ENCODE measurements around the gene CARD14.
"Not testable (repeated sequence)": the region's sequence is repeated elsewhere in the genome, so short reads cannot be mapped to it uniquely, and the experiment has no call there.

CARD14 gene

DNA sequence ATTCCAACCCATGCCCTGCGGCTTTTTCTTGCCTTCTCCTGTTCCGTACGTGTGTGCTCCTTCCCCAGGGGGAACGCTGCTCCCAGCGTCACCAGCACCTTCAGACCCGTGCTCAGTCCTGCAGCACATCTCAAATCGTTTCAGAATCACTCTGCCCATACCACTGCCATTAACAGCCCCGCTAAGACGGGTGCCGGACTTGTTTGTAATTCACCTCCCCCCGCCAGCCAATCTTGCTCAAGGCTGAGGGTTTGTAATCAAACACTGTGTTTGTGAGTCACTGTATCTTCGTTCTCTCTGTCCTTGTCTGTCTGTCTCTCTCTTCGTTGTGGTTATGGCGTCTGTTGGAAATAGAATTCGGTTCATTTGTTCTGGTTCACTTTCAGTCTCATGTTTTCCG is 17.3 kb downstream of the CARD14 start:
- FAIRE-seq, result no peak

DNA sequence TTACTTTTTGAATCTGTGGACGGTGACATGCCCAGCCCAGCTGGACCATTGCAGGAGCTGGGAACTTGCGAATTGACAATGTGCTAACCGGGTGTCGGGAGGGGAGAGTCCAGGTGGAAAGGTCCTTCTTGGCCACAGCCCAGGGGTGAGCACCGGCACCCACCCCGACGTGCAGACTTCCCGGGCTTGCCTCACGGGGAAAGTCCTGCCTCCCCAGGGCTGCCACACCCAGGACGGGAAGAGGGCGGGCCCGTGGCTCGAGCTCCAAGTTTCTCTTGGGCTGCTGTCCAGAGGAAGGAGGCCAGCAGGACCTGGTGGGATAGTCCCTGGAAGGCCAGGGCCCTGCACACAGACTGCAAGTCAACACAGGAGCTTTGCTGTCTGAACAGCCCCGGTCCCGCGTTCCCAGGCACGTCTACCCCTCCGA is 17.7 kb downstream of the CARD14 start:
- FAIRE-seq, result no peak

DNA sequence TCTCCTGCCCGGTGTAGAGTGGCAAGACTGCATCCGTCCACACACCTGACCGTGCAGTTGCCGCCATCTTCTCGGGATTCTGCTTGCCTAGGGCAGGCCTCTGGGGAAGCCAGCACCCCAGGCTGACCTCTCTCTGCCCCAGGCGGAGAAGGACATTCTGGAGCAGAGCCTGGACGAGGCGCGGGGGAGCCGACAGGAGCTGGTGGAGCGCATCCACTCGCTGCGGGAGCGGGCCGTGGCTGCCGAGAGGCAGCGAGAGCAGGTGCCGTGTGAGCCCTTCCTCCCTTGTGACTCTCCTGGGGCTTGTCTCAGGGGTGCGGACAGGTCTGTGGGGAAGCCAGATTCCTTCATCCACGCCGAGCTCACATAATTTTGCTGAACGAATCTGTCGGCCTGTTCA is 19.8 kb downstream of the CARD14 start:
- FAIRE-seq, result no peak

DNA sequence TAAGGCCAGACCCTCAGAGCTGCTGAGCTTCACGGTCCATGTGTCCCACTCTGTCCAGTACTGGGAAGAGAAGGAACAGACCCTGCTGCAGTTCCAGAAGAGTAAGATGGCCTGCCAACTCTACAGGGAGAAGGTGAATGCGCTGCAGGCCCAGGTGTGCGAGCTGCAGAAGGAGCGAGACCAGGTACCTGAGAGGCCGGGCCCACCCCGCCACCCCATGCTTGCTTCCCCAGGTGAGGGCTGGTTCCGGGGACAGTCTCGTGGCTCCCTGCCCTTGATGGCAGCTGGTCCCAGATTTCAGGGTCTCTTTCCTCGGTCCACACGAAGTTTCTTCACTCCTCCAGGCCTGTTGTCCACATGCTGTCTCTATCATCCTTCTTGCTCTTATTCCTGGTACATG is 20.9 kb downstream of the CARD14 start:
- no peak for FAIRE-seq

DNA sequence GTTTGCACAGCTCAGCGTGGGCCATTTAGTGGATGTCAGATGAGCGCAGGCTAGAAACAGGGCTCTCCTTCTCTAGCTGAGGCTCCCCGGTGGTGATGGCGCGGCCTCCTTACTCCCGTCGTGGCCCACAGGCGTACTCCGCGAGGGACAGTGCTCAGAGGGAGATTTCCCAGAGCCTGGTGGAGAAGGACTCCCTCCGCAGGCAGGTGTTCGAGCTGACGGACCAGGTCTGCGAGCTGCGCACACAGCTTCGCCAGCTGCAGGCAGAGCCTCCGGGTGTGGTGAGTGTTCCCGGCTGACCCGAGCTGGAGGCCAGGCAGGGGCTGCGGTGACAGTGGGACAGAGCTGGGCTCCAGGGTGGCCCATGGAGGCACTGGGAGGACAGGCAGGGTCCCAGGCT is 21.4 kb downstream of the CARD14 start:
- FAIRE-seq, result no peak

DNA sequence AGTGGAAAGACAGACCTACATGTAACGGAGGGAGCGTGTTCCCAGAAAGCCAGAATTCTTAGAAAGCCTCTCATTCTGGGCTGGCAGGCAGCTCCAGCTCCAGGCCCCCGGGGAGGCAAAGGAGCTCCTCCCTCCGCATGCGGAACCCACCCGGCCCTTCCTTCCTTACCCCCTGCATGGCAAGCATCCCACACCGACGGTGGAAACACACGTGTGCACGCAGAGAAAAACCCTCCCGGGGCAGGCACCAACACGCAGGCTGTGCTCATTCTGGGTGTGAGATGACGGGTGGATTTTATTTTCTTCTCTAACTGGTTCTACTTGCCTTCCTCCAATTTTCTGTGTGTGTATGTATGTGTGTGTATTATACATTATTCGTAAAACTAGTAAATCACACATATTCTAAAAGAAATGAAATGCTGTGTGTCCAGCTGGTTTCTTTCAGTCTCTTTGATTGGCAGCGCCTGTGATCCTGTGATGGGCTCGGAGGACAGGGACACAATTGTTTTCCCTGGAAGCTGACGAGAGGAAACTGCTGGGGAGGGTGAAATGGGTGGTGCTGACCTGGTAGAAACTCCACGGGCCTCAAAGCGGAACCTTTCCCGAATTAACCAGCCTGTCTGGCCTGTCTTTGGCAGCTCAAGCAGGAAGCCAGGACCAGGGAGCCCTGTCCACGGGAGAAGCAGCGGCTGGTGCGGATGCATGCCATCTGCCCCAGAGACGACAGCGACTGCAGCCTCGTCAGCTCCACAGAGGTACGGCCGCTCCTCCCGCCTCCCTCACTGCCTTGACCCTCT is 22.2 kb downstream of the CARD14 start:
- FAIRE-seq, result no peak

DNA sequence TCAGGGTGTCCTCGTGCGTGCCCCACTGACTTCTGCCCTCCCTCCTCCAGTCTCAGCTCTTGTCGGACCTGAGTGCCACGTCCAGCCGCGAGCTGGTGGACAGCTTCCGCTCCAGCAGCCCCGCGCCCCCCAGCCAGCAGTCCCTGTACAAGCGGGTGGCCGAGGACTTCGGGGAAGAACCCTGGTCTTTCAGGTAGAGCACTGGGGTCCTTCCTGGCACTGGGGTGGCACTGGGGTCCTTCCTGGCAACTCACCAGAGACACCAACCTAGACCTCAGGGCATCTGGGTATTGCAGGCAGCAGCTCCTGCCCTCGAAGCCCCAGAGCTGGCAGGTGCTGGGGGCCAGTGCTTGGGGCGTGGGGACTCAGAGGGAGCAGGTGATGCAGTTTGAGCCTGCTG is 25.3 kb downstream of the CARD14 start:
- FAIRE-seq, result no peak

DNA sequence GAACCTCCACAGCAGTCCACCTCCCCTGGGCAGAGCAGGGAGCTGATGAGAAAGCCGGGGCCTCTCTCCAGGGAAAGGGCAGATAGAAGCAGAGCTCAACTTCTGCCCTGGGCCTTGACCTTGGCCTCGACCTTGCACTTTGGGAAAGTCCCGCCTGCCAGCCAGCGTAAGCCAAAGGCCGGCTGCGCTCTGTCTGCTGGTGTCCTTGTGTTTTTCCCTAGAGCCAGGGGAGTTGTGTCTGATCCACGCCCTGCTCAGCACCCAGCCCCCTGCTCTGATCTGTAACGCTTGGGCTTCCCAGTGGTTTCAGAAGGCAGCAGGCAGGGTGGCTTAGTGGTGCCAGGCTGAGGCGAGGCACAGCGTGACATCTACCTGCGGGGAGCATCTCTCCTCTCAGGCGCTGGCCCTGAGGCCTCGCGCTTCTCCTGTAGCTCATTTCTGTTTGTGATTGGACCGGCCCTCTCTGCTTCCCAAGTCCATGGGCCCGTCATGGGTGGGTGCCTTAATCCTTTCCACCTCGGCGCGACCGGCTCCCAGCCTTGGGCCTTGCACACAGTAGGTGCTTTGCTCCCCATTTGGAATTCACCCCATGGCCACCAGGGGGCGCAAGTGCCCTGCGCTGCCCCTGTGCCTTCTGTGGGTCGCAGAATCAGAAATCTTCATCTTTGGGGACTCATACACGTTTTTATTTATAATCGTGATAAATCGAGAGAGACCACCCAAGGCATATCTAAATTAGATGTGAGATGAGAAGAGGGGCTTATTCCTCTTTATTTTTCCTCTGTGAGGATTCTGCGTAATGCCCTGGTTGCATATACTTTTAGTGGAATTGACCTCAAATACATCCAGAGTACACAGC is 26.1 kb downstream of the CARD14 start:
- no peak for FAIRE-seq

DNA sequence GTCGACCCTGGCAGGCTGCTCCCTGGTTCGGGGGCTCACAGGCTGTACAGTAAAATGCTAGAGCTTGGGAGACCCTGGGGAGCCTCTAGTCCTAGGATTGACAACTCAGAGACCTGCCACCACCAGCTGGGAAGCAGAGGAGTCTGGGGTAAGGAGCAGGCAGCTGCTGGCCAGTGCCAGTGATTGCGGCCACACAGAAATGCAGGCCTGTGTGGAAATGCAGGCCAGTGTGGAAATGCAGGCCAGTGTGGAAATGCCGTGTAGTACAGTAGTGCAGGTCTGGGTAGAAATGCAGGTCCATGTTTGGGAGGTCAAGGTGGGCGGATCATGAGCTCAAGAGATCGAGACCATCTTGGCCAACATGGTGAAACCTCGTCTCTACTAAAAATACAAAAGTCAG is 26.8 kb downstream of the CARD14 start:
- no peak for FAIRE-seq

DNA sequence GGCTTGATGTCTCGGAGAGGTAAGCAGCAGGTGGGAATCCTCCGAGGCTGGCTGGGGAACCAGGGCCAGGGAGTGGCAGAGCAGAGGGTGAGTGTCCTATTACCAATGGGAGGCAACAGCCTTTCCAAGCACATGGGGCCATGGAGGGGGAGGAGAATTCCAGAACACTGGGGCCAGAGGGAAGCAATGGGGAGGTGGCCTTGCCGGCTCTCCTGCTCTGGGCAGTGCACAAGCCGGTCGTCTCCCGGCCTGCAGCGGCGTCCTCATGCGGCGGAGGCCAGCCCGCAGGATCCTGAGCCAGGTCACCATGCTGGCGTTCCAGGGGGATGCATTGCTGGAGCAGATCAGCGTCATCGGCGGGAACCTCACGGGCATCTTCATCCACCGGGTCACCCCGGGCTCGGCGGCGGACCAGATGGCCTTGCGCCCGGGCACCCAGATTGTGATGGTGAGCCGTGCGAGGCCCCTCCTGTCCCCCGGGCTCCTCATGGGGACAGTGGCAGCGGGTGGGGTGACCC is 28.4 kb downstream of the CARD14 start:
- no peak for FAIRE-seq

DNA sequence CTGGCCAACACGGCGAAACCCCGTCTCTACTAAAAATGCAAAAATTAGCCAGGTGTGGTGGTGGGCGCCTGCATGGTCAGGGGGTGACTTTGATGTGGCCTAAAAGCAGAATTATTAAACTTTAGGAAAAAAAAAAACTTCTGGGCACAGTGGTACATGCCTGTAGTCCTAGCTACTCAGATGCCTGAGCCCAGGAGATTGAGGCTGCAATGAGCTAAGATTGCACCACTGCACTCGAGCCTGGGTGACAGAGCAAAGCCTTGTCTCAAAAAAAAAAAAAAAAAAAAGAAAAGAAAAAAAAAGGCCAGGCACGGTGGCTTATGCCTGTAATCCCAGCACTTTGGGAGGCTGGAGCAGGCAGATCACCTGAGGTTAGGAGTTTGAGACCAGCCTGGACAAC is 29.5 kb downstream of the CARD14 start:
- not testable (repeated sequence) for FAIRE-seq

DNA sequence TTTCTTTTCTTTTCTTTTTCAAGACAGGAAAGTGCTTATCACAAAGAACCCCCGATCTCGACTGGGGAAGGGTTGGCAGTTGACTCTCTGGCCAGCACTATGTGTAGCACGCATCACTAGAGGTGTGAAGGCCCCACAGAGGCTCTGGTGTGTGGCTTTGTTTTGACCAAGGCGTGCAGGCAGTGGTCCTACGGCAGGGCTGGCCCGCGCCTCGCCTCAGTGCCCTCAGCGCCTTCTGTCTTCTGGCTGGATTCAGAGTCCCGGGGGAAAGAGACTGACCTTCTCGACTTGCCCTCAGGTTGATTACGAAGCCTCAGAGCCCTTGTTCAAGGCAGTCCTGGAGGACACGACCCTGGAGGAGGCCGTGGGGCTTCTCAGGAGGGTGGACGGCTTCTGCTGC is 31.6 kb downstream of the CARD14 start:
- FAIRE-seq, result no peak

DNA sequence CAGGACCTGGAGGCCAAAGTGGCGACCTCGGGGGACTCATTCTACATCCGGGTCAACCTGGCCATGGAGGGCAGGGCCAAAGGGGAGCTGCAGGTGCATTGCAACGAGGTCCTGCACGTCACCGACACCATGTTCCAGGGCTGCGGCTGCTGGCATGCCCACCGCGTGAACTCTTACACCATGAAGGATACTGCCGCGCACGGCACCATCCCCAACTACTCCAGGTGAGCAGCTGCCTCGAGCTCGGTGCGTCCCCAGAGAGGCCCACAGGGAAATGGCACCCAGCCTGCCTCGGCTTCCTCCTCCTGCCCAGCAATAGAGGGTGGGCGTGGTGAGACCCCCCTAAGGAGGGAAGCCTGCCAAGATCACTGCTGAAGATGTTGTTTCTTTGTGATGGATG is 32.4 kb downstream of the CARD14 start:
- no peak for FAIRE-seq

DNA sequence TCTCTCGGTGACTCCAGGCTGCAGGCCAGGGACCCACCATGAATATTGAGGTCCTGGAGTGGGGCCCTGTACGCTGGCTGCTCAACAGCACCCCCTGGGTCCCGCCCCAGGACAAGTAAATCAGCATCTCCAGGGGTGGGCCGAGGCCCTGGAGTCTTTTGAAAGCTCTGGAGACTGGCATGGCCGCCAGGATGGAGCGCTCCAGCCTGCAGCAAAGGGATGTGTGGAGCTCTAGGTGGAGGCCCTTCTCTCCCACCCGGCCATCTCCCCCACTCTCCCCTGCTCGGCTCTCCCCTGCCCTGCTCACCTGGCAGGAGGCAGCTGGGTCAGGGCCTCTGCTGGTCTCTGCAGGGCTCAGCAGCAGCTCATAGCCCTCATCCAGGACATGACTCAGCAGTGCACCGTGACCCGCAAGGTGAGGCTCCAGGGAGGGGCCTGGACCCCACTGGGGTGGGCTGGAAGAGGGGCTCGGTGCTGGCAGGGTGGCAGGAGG is 33.7 kb downstream of the CARD14 start:
- FAIRE-seq, result no peak

DNA sequence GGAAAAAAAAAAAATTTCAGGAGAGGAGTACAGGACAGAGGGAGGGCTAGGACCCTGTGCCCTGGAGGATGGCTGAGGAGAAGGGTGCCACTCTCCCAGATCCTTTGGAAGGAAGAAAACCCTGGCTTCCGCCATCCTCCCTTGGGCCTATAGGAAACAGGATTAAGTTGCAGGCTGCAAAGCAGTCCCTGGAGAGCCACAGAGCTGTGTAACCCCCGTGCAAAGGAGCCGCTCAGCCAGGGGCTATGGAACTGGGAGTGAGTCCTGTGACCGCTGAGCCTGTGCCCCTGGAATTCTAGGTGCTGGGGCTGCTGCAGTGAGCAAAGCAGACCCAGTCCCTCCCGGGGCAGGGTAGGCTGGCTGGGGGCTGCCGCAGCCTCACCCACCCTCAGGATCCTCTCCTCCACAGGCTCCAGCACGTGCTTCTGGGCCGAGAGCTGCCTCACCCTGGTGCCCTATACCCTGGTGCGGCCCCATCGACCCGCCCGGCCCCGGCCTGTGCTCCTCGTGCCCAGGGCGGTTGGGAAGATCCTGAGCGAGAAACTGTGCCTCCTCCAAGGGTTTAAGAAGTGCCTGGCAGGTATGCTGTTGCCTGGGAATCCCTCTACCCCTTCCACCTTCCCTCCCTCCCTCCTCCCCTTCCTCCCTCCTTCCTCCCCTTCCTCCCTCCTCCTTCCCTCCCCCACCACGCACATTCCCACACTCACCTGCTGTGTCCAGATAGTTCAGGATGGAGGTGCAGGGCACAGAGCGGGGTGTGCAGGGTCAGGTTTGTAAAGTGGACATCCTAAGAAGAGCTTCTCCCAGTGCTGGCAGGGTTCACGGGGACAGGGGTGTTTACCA is 35.0 kb downstream of the CARD14 start:
- no peak for FAIRE-seq

DNA sequence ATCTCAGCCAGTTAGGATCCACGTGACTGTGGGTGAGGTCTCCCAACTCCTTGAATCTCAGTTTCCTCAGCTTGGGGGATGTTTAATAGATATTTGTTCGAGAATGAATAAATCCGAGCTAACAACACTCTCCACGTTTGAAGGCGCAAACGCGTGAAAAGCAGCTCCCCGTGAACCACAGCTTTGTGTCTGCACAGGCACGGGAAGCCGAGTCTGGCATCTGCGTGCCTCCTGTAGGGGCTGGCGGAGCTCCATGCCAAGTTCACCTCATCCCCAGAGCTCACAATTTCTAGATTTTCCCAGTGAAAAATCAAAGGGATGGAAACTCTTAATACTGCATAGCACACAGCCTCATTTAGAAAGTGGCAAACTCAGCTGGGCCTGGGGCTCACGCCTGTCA is 36.0 kb downstream of the CARD14 start:
- FAIRE-seq, result no peak

DNA sequence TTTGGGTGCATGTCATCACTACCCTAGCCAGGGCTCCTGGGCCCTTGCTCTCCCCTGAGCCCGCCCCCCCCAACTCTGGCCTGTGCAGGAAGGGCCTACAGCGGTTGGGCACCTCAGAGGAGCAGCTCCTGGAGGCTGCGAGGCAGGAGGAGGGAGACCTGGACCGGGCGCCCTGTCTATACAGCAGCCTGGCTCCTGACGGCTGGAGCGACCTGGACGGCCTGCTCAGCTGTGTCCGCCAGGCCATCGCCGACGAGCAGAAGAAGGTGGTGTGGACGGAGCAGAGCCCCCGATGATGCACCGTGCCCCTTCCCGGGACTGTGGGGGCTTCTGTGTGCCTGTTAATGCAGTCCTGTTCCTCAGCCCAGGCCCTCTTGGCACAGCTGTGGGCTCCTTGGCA is 38.2 kb downstream of the CARD14 start:
- no peak for FAIRE-seq

DNA sequence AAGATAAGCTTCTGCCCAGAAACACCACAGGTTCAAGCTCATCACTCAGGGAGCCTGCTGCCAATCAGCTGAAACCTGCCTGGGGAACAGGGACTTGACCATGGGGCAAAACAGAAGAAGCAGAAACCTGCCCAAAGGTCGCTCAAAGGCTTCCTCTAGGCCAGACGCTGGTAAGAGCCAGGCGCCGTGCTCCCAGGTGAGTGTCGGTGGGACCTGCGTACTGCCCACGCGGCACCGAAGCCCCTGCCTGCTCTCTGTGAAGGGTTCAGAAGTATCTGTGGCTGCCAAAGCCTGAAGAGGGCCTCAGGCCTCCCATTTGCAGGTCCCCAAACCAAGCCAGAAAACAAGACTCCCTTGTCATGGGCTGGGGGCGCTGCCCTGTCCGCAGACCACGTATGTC is 39.9 kb downstream of the CARD14 start:
- FAIRE-seq, result no peak

DNA sequence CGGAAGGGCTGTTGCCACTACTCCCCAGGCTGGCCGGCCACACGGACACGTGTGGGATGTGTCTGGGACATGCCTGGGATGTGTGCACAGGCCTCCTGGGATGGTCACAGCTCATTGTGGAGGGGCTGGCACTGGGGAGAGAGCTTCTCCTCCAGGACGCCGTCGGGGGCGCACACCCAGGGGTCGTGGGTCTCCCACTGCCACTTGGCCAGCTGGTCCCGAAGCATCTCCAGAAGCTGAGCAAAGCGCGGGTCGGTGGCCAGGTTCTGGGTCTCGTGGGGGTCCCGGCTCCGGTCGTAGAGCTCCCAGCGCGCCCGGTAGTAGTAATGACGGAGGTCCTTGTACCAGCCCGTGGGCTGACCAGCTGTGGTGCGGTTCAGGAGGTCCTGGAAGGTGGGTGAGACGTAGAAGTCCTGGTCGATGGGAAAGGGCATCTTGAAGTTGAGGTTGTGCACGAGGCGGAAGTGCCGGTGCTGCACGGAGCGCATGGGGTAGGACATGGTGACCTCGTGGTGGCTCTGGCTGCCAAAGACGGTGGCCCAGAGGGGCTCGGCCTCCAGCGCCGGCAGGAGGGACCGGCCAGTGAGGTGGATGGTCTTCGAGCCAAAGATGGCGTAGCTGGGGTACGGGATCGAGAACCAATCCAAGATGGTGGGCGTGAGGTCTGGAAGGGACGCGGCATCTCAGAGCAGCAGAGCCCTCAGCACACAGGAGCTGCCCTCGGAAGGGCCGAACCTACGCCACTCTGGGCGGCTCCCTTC is 40.7 kb downstream of the CARD14 start:
- no peak for FAIRE-seq

DNA sequence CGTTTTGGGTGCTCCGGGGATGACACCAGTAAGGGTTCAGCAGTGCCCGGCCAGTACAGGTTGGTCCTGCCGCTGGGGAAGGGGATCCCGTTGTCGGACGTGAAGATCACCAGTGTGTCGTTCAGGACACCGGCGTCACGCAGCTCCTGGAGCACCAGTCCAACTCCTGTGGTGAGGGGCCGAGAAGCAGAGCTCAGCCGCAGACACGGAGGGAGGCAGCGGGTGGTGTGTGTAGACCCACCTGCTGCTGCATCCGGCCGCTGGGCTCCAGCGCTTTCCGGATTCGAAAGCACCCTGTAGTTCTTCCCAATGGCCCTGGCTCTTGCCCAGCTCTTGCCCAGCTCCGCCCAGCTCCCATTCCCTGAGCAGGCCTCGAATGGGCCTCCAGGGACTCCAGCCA is 42.3 kb downstream of the CARD14 start:
- FAIRE-seq, result no peak

DNA sequence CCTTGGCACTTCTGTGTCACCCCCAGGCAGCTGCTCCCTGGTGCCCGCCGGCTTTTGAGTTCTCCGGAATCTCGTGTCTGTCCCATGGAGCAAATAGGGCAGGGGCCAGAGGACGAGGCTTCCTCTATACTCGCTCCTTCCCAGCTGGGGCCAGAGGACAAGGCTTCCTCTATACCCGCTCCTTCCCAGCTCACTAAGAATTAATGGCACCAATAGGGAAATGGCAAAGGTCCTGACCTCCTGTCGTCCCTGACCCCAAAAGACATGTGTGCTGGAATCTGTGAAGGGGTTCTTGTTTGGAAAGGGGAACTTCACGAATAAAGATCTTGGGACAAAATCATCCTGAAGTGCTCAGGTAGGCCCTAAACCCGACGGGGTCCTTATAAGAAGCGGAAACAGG is 42.7 kb downstream of the CARD14 start:
- no peak for FAIRE-seq

DNA sequence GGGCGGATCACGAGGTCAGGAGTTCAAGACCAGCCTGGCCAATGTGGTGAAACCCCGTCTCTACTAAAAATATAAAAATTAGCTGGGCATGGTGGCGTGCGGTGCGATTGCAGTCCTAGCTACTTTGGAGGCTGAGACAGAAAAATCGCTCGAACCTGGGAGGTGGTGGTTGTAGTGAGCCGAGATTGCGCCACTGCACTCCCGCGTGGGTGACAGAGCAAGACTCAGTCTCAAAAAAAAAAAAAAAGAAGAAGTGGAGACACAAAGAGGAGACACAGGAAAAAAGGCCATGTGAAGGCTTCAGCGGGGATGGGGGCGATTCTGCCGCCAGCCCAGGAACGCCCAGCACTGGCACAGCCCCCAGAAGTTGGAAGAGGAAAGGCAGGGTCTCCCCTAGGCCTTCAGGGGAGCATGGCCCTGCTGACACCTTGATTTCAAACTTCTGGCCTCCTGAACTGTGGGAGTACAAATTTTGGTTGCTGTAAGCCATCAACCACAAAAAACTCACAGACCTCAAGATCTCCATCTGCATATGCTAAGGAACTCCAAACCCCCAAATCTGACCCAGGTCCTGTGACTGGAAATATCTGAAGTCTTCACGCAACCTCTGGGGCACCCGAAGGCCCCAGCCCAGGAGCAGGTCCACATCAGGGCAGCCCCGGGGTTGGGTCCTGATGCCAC is 43.3 kb downstream of the CARD14 start:
- FAIRE-seq, result no peak

Data from TTC549 (cell line).